ENCODE measurements around the gene ARHGEF16.

The ARHGEF16 gene

GRCh38 chr1:3474421-3474820 is 20.0 kb downstream of the ARHGEF16 start:
- Histone ChIP-seq H3K4me1 (peaks cover 7% of the 10 kb centered on the region), H3K27me3 (ENCODE audit: low read depth) (no peaks in the 10 kb centered on the region), H3K36me3 (replicated peaks) (no peaks in the 10 kb centered on the region), H3K9me3 (no peaks in the 10 kb centered on the region), H3K4me3 (no peak overlapping the region)
- no peak for DNase-seq (ENCODE audit: low spot score in 2 of 2)
- in situ Hi-C loops (cut with MboI; ENCODE audit: low sequenced_read_pairs): no loop called here

DNA sequence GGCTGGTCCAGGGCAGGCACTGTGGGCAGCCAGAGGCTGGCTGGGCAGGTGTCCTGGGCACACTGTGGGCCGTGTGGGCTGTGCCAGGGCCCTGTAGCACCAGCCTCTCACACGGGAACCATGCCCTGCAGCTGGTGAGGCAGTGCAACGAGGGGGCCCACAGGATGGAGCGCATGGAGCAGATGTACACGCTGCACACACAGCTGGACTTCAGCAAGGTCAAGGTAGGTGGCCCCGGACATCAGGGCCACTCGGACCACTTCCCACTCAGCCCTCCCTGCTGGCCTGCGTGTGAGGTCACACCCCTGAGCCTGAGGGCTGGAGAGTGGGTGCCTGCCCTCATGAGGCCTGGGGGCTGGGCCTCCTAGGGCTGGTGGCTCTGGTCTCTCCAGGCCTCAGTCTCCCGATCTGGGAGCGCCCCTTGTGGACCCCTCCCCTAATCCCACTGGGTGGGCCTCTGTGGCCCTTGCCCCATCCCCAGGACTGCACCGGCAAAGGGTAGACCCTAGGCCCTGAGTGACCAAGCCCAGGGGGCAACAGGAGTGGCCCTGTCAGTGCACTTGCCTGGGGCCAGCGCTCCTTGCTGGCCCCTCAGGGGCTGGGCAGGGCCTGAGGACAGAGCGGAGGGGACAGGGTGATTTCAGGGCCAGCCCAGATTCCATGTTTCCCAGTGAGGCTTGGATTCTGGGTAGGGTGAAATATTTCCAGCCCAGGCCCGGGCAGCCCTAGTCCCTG is 21.5 kb downstream of the ARHGEF16 start:
- H3K4me1 ChIP-seq: peaks cover 6% of the 10 kb centered on the region
- no peaks in the 10 kb centered on the region for H3K36me3 ChIP-seq (replicated peaks)
- no peak overlapping the region for H3K4me3 ChIP-seq
- H3K27me3 ChIP-seq (ENCODE audit: low read depth): no peaks in the 10 kb centered on the region
- in situ Hi-C loops (cut with MboI; ENCODE audit: low sequenced_read_pairs): no loop called here
- no peaks in the 10 kb centered on the region for H3K9me3 ChIP-seq
- no peak for DNase-seq (ENCODE audit: low spot score in 2 of 2)

- in situ Hi-C loops (cut with MboI; ENCODE audit: low sequenced_read_pairs): no loop called here
- H3K36me3 ChIP-seq (replicated peaks): no peaks in the 10 kb centered on the region
- no peak overlapping the region for H3K4me3 ChIP-seq
- H3K4me1 ChIP-seq: no peaks in the 10 kb centered on the region
- no peaks in the 10 kb centered on the region for H3K27me3 ChIP-seq (ENCODE audit: low read depth)
- H3K9me3 ChIP-seq: no peaks in the 10 kb centered on the region
- no peak for DNase-seq (ENCODE audit: low spot score in 2 of 2)
These were observed 22.2 kb downstream of the ARHGEF16 start for GRCh38 chr1:3476666-3477065.

DNA sequence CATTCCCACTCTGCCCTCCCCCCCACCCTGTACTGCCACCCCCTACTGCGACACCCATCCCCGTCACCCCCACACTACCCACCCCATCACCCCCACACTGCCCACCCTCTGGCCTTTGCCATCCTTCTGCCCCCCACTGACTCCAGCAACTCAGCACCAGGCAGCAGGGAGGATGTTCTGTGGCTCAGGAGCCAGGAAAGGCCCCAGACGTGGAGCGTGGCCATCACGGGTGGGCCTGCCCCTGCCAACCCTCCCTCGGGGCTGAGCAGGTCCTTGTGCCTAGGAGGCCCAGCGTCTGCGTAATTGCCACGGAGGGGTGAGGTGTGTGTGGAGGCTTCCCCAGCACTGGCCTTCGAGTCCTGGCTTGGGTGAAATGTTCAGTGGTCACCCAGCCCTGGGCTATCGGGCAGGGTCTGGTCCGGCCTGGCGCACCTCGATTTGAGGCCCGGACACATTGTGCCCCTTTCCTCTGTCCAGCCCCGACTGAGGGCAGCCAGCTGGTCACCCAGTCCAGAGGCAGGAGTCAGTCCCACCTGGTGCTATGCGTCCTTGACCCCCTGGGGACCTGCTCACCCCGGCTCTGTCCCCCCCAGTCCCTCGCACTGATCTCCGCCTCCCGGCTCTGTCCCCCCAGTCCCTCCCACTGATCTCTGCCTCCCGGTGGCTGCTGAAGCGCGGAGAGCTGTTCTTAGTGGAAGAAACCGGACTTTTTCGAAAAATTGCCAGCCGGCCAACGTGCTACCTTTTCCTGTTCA is 23.0 kb downstream of the ARHGEF16 start:
- in situ Hi-C loops (cut with MboI; ENCODE audit: low sequenced_read_pairs): no loop called here
- H3K4me3 ChIP-seq: no peak overlapping the region
- peak in 1 of 2 experiments; percentile 28 for DNase-seq (ENCODE audit: low spot score in 2 of 2)
- H3K27me3 ChIP-seq (ENCODE audit: low read depth): no peaks in the 10 kb centered on the region
- no peaks in the 10 kb centered on the region for H3K36me3 ChIP-seq (replicated peaks)
- no peaks in the 10 kb centered on the region for H3K9me3 ChIP-seq
- no peaks in the 10 kb centered on the region for H3K4me1 ChIP-seq

- no peak for DNase-seq (ENCODE audit: low spot score in 2 of 2)
- no peak overlapping the region for H3K4me3 ChIP-seq
- H3K36me3 ChIP-seq (replicated peaks): no peaks in the 10 kb centered on the region
- H3K9me3 ChIP-seq: no peaks in the 10 kb centered on the region
- in situ Hi-C loops (cut with MboI; ENCODE audit: low sequenced_read_pairs): no loop called here
- no peaks in the 10 kb centered on the region for H3K27me3 ChIP-seq (ENCODE audit: low read depth)
- no peaks in the 10 kb centered on the region for H3K4me1 ChIP-seq
These were observed 23.7 kb downstream of the ARHGEF16 start for GRCh38 chr1:3478187-3478586.

- H3K4me3 ChIP-seq: no peak overlapping the region
- no peaks in the 10 kb centered on the region for H3K9me3 ChIP-seq
- H3K4me1 ChIP-seq: no peaks in the 10 kb centered on the region
- H3K36me3 ChIP-seq (replicated peaks): no peaks in the 10 kb centered on the region
- in situ Hi-C loops (cut with MboI; ENCODE audit: low sequenced_read_pairs): no loop called here
- no peaks in the 10 kb centered on the region for H3K27me3 ChIP-seq (ENCODE audit: low read depth)
- DNase-seq (ENCODE audit: low spot score in 2 of 2): no peak
These were observed 25.3 kb downstream of the ARHGEF16 start for GRCh38 chr1:3479511-3480368.

DNA sequence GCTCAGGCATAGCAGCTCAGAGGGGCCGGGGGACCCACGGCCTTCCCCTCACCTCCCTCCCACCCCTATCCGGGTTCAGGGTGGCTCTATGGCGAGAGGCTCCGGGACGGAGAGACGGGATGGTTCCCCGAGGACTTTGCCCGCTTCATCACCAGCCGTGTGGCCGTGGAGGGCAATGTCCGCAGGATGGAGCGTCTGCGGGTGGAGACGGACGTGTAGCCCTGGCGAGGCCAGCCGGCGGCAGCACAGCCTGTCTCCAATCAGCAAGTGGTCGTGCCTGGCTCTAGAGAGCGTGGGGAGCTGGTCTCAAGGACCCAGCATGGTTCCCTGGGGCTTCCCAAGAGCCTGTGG is 25.9 kb downstream of the ARHGEF16 start:
- H3K9me3 ChIP-seq: no peaks in the 10 kb centered on the region
- H3K4me1 ChIP-seq: no peaks in the 10 kb centered on the region
- no peak overlapping the region for H3K4me3 ChIP-seq
- in situ Hi-C loops (cut with MboI; ENCODE audit: low sequenced_read_pairs): no loop called here
- H3K27me3 ChIP-seq (ENCODE audit: low read depth): no peaks in the 10 kb centered on the region
- DNase-seq (ENCODE audit: low spot score in 2 of 2): no peak
- H3K36me3 ChIP-seq (replicated peaks): no peaks in the 10 kb centered on the region

DNA sequence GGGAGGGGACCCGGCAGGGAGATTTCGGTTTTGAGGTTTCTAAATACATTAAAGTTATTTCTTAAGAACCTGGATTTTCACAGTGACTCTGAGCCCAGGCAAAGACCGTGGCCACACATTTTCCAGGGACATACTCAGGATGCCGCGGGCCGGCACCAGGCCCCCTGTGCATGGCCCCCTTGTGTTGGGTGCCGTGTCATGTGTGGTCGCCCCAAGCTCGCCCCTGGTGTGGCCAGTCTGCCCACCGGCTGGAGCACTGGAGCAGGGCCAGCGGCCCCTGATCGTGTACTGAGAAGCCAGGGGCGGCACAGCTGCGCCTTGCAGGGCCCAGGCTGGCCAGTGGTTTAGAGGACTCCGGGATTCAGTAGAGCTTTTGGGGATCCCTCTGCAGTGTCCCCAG is 26.6 kb downstream of the ARHGEF16 start:
- no peaks in the 10 kb centered on the region for H3K27me3 ChIP-seq (ENCODE audit: low read depth)
- in situ Hi-C loops (cut with MboI; ENCODE audit: low sequenced_read_pairs): no loop called here

GRCh38 chr1:3481836-3482375 is 27.4 kb downstream of the ARHGEF16 start:
- no peak for DNase-seq (ENCODE audit: low spot score in 2 of 2)
- H3K27me3 ChIP-seq (ENCODE audit: low read depth): 0 out of 2 replicates have a peak, but pooled peaks cover 6% of the 10 kb centered on the region
- in situ Hi-C loops (cut with MboI; ENCODE audit: low sequenced_read_pairs): no loop called here

More for the DNA sequence above, 26.6 kb downstream of the ARHGEF16 start:
- no peaks in the 10 kb centered on the region for H3K9me3 ChIP-seq
- DNase-seq (ENCODE audit: low spot score in 2 of 2): no peak
- H3K4me3 ChIP-seq: no peak overlapping the region
- H3K36me3 ChIP-seq (replicated peaks): no peaks in the 10 kb centered on the region
- H3K4me1 ChIP-seq: no peaks in the 10 kb centered on the region

GRCh38 chr1:3482378-3482849 is 27.9 kb downstream of the ARHGEF16 start:
- no peak overlapping the region for H3K4me3 ChIP-seq
- no peaks in the 10 kb centered on the region for H3K9me3 ChIP-seq
- H3K36me3 ChIP-seq (replicated peaks): no peaks in the 10 kb centered on the region
- no peaks in the 10 kb centered on the region for H3K4me1 ChIP-seq
- in situ Hi-C loops (cut with MboI; ENCODE audit: low sequenced_read_pairs): no loop called here
- peak in 1 of 2 experiments; percentile 56 for DNase-seq (ENCODE audit: low spot score in 2 of 2)
- H3K27me3 ChIP-seq (ENCODE audit: low read depth): 0 out of 2 replicates have a peak, but pooled peaks cover 6% of the 10 kb centered on the region

More at GRCh38 chr1:3481836-3482375, 27.4 kb downstream of the ARHGEF16 start:
- H3K4me1 ChIP-seq: no peaks in the 10 kb centered on the region
- H3K36me3 ChIP-seq (replicated peaks): no peaks in the 10 kb centered on the region
- H3K4me3 ChIP-seq: no peak overlapping the region
- no peaks in the 10 kb centered on the region for H3K9me3 ChIP-seq

DNA sequence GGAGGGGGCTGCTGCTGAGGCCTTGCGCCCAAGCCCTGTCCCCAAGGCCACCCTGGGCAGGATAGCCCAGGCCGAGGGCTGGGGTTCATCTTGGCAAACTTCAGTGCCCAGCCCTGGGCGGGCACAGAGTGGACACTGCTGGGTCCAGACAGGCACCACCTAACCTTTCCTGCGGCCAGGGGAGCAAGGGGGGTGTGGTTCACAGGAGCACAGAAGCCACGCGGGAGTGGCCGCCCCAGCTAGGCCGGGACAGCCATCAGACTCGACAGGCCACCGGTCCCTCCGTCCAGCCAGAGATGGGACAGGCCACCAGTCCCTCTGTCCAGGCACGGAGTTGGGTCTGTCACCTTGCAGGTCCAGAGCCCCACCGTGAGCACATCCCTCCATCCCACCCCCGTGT is 28.9 kb downstream of the ARHGEF16 start:
- 0 out of 2 replicates have a peak, but pooled peaks cover 6% of the 10 kb centered on the region for H3K27me3 ChIP-seq (ENCODE audit: low read depth)
- in situ Hi-C loops (cut with MboI; ENCODE audit: low sequenced_read_pairs): no loop called here
- H3K36me3 ChIP-seq (replicated peaks): no peaks in the 10 kb centered on the region
- 0 out of 2 replicates have a peak, but pooled peaks cover 1% of the 10 kb centered on the region for H3K9me3 ChIP-seq
- DNase-seq (ENCODE audit: low spot score in 2 of 2): no peak
- H3K4me1 ChIP-seq: no peaks in the 10 kb centered on the region
- no peak overlapping the region for H3K4me3 ChIP-seq

DNA sequence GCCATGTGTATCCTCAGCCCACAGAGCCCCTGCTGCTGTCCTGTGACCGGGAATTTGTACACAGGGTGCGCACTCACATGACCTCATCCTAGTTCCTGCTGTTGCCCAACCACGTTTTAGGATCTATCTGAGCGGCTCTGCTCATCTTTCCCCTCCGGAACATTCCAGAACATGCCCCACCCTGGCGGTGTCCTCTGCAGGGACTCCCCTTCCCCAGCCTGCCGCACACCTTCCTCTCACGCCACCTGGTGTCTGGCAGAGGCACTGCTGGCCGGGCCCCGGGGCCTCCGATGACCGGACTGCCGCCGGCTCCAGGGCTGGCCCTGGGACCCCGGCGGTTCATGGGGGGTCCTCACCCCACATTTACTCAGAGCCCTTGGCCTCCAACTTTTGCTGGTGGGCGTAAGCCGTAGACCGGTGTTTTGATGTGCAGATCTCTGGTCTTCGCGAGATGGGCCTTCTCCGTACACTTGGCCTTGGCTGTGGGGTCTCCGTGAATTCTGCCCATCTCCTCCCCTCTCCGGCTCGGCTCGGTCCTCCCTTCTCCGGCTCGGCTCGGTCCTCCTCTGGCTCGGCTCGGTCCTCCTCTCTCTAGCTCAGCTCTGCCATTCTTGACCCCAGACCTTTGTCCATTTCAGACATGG is 29.5 kb downstream of the ARHGEF16 start:
- DNase-seq (ENCODE audit: low spot score in 2 of 2): peak; percentile 47 to 84
- H3K9me3 ChIP-seq: 0 out of 2 replicates have a peak, but pooled peaks cover 6% of the 10 kb centered on the region
- no peak overlapping the region for H3K4me3 ChIP-seq
- H3K27me3 ChIP-seq (ENCODE audit: low read depth): 0 out of 2 replicates have a peak, but pooled peaks cover 6% of the 10 kb centered on the region
- no peaks in the 10 kb centered on the region for H3K4me1 ChIP-seq
- in situ Hi-C loops (cut with MboI; ENCODE audit: low sequenced_read_pairs): no loop called here
- no peaks in the 10 kb centered on the region for H3K36me3 ChIP-seq (replicated peaks)

DNA sequence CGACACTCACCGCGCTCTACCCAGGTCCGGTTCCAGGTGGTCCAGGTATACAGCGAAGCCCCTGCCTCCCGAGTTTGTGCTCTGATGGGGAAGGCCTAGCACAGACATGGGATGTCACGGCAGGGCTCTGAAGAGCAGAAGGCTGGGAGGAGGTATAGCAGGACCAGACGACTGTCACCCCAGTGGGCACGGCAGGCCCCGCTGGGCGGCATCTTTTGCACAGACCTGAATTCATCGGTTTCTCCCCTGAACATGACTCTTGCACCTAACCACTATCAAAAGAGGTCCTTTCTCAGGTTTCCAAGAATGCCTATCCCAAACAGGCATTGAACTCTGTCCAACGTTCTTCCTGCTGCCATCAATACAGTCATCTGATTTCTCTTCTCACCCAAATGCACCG is 30.6 kb downstream of the ARHGEF16 start:
- no peaks in the 10 kb centered on the region for H3K36me3 ChIP-seq (replicated peaks)
- 0 out of 2 replicates have a peak, but pooled peaks cover 6% of the 10 kb centered on the region for H3K27me3 ChIP-seq (ENCODE audit: low read depth)
- peaks cover 6% of the 10 kb centered on the region; the same call in 1 of the 2 replicates for H3K9me3 ChIP-seq
- in situ Hi-C loops (cut with MboI; ENCODE audit: low sequenced_read_pairs): no loop called here
- no peaks in the 10 kb centered on the region for H3K4me1 ChIP-seq
- H3K4me3 ChIP-seq: no peak overlapping the region
- DNase-seq (ENCODE audit: low spot score in 2 of 2): no peak

All from HAP-1 (cell line).